DMS79 (cell line): ENCODE results near the gene GPC2.
"Not testable (repeated sequence)": the region's sequence is repeated elsewhere in the genome, so short reads cannot be mapped to it uniquely, and the experiment has no call there.

Experiments
- DNase-seq: peaks from one replicate; lab custom pipeline; 2025; lab: John Stamatoyannopoulos, UW

Gene GPC2

DNA sequence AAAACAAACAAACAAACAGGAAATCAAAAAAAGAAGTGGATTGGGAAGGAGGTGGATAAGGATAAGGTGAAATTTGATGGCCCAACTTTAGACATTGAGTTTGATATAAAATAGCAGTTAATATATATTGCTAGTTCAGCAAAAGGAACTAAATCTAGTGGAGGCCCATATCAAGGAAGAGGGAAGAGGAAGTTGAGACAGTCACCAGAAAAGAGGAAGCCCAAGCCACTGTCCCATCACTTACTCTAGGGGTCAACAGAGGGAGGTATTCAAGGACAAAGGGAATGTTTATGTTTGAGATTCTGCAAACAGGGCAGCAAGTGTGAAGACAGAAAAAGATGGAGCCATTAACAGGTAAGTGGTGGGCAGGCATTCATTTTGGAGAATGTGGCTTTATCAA is 24.8 kb downstream of the GPC2 start:
- no peak for DNase-seq

DNA sequence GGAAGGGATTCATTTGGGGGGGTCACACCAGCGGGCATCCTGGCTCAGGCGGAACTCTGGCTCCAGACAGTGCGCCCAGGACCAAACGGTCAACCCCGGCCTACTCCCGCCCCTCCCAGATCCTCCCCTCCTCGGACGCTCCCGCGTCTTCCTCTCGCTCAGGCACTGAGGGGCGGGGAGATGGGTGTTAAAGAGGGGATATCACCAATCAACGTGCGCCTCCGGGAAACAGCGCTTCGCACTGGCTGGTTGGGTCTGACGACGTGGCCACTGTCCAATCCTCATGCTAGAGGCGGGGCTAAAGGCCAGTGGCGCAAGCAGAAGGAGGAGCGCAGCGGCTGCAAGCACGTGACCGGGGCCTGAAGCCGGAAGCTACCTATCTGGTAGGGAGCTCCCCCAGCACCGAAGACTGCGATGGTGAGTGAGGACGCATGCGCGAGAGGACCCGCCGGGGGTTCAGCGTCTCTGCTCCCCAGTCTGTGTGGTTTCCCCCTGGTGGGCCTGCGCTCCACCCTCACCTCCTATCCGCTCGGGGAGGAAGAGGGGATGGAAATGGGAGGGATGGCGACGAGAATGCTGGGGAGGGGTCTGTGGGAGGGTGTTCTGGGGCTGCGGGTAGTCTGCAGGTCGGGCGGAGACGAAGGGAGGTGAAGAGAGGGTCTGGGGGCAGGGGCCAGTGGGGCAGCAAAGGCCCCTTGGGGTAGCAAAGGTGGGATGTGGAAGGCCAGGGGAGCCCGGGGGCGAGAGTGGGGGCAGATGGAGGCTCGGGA is 28.4 kb downstream of the GPC2 start, which contains the start of gene LAMTOR4:
Gene LAMTOR4, plus strand, starts transcription at position 360 of the 770 bp plus-strand sequence. Its CDS starts 55 bp downstream, at position 415.
- DNase-seq = peak; percentile 97

DNA sequence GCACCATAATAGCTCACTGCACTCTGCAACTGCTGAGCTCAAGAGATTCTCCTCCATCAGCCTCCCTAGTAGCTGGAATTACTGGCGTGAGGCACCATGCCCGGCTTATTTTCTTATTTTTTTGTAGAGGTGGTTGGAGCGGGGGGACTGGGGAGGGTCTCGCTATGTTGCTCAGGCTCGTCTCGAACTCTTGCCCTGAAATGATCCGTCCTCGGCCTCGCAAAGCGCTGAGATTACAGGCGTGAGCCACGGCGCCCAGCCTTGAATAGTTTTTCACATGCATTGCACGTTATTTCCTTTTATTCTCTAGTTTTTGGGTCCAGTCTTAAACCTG is 29.0 kb downstream of the GPC2 start:
- no peak for DNase-seq

DNA sequence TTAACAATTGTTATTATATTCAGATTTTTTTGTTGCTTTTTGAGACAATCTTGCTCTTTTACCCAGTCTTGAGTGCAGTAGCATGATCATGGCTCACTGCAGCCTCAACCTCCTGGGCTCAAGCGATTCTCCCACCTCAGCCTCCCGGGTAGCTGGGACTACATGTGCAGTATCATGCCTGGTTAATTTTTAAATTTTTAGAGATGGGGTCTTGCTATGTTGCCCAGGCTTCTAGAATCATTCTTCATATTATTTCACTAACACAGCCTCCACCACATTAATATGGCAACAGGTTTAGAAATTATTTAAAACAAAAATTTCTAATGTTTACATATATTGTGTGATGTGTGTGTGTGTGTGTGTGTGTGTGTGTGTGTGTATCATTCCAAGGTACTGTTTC is 29.9 kb downstream of the GPC2 start:
- DNase-seq = no peak

DNA sequence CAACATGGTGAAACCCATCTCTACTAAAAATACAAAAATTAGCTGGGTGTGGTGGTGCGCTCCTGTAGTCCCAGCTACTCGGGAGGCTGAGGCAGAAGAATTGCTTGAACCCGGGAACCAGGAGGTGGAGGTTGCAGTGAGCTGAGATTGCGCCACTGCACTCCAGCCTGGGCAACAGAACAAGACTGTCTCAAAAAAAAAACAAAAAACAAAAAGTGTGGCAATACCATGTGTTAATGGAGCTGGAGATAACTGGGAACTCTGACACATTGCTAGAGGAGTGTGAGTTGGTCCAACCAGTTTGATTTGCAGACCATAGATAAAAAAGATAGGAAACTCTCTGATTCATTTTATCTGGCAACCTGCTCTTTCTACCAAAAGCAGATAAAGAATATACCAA is 30.8 kb downstream of the GPC2 start:
- not testable (repeated sequence) for DNase-seq

DNA sequence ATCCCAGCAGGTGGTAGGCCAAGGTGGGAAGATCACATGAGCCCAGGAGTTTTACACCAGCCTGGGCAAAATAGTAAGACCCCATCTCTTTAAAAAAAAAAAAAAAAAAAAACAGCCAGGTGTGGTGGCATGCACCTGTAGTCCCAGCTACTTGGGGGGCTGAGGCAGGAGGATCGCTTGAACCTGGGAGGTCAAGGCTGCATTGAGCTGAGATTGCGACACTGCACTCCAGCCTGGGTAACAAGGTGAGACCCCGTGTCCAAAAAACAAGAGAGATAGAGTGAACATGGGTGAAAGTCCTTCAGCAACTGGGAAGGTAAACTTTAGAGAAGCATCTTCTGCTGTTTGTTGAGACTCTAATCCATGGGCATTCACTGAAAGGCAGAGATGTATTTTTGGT is 34.7 kb downstream of the GPC2 start:
- DNase-seq = no peak

DNA sequence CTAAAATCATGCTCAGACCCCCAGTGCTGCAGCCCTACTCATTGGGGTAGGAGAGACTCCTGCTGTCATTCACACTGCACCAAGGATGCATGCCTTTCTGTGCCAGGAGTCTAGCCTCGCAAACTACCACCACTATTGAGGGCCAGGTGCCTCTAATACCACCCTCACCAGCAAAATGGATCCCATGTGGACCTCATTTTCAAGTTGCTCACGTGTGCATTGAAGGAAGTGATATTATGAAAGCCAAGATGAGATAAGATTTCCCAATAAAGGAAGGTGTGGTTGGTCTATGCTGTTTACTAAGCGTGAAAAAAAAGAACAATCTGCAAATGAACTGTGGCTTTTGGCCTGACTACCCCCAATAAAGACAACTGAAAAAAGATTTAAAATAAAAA is 35.6 kb downstream of the GPC2 start:
- DNase-seq = no peak

DNA sequence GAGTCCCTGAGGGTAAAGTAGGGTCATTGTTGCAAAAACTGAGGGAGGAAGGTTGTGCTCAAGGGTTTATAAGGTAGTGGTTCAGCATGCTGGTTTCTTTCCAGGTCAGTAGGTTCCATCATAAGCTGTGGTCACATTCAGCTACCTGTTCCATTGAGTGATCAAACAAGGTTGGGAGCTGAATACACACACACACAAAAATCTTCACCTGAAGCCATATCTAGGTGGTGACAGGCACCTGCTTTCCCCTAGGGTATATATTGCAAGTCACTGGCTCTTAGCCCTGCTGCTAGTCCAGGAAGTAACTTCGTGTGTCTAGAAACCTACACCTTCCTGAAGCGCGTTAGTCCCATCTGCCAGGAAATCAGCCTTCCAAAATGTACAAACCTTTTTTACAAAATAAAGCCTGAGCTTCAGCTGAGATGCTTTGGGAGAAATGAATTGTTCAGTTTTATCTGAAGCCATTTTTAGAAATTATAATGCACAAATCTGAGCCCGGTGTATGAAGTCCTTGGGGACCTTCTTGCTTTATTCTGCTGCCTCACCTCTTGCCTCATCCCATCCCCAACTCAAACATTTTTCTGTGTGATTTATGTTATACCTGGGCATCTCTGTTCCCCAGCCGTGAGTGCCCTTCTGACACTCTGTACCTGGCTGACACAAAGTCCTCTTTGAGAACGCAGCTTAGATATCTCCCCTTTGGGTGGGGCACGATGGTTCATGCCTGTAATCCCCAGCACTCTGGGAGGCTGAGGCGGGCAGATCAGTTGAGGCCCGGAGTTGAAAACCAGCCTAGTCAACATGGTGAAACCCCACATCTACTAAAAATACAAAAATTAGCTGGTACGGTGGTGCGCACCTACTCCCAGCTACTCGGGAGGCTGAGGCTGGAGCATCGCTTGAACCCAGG is 39.1 kb downstream of the GPC2 start:
- DNase-seq = no peak

DNA sequence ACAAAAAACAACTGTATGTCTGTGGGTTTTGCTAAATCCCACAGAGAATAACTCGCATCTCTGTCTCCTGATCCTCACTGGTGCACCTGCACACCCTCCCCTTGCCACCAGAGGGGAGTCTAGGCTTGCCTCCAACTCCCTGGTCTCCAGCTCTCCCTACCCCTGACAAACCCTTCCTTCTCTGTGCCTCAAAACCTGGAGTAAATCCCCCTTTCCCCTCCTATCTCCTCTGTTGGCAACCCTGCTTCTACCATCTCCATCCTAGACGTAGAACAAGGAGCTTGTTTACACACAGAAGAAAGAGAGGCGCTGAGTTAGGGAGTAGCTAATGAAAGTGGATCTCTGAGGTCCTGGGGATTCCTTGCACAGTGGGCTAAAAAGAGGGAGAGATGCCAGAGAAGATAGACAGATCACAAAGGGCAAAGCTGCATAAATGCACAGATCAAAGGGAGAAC is 44.5 kb downstream of the GPC2 start:
- DNase-seq = peak; percentile 37

DNA sequence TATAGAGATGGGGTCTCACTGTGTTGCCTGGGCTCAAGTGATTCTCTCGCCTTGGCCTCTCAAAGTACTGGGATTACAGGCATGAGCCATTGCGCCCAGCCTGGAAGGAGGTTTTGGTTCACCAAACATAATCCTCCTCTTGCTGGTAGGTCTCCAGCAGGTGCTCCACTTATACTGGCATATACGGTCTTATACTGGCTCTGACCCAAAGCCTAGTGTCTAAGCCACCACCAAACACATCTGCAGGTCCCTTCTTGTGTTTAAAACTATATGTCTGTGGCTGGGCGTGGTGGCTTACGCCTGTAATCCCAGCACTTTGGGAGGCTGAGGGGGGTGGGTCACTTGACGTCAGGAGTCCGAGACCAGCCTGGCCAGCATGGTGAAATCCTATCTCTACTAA is 45.1 kb downstream of the GPC2 start:
- DNase-seq = no peak

DNA sequence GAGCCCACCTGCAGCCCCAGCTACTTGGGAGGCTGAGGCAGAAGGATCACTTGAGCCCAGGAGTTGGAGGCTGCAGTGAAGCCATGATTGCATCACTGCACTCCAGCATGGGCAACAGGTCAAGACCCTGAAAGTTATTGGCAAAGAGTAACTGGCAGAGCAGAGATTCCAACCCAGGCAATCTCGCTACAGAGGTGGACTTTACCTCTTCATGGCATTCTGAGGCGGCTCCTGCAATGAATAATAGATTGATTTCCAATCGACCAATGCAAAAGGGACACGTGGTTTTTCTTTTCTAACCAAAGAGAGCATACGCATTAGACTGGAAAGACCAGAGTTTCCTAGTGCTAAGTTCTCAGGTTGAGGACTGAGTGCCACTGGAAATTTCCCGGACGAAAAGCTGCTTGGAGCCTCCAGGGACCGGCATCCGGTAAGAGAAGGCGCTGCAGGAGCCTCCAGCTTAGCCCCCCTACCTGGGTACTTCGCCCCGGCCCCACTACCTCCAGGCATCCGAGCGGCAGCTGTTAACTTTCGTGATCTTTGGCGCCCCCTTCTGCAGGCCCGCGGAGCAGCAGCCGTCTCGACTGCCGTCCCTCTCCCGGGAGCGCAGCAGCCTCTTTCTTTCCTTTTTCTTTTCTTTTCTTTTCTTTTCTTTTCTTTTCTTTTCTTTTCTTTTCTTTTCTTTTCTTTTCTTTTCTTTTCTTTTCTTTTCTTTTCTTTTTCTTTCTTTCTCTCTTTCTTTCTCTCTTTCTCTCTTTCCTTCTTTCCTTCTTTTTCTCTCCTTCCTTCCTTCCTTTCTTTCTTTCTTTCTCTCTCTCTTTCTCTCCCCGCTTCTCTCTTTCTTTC is 46.4 kb downstream of the GPC2 start:
- DNase-seq = peak; percentile 54

DNA sequence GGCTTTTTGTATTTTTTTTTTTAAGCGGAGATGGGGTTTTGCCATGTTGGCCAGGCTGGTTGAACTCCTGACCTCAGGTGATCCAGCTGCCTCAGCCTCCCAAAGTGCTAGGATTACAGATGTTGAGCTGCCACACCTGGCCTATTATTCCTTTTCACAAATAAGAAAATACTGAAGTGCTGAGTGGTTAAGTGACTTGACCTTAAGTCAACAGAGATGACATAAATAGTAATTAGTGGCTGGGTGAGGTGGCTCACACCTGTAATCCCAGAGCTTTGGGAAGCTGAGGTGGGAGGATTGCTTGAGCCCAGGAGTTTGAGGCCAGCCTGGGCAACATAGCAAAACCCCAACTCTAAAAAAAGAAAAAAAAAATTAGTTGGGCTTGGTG is 47.0 kb downstream of the GPC2 start:
- not testable (repeated sequence) for DNase-seq

DNA sequence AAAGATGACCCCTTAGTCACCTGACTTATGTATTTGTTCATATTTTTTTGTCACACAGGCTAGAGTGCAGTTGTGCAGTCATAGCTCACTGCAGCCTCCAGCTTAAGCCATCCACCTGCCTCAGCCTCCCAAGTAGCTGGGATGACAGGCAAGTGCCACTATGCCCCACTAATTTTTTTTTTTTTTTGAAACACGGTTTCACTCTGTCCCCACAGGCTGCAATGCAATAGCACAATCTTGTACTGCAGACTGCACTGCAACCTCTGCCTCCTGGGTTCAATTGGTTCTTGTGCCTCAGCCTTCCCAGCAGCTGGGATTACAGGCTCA is 48.6 kb downstream of the GPC2 start:
- DNase-seq = no peak

DNA sequence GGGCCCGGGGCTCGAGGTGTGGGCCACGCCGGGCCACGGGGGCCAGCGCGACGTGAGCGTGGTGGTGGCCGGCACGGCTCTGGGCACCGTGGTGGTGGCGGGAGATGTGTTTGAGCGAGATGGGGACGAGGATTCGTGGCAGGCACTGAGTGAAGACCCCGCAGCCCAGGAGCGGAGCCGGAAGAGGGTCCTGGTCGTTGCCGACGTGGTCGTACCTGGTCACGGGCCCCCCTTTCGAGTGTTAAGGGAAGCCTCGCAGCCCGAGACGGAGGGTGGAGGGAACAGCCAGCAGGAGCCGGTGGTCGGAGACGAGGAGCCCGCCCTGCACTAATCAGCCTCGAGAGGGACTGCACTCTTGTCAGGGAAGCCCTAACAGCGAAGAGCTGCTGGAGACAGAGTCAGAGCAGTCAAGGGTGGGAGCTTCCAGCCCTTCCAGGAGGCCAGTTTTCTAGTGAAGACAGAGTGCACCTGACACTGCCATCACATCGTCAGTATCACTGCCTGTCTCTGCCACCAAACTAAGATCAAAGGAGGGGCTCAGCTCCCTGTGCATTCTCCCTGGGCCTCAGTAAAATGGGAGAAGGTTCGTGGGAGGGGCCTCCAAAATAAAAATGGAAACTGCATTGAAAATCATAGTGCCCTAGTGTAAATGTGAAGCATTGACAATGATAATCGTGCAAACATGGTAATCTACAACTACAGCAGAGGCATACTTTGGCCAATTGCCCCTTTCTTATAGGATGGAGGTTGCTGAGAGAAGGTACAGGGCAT is 49.1 kb downstream of the GPC2 start:
- peak; percentile 31 for DNase-seq

DNA sequence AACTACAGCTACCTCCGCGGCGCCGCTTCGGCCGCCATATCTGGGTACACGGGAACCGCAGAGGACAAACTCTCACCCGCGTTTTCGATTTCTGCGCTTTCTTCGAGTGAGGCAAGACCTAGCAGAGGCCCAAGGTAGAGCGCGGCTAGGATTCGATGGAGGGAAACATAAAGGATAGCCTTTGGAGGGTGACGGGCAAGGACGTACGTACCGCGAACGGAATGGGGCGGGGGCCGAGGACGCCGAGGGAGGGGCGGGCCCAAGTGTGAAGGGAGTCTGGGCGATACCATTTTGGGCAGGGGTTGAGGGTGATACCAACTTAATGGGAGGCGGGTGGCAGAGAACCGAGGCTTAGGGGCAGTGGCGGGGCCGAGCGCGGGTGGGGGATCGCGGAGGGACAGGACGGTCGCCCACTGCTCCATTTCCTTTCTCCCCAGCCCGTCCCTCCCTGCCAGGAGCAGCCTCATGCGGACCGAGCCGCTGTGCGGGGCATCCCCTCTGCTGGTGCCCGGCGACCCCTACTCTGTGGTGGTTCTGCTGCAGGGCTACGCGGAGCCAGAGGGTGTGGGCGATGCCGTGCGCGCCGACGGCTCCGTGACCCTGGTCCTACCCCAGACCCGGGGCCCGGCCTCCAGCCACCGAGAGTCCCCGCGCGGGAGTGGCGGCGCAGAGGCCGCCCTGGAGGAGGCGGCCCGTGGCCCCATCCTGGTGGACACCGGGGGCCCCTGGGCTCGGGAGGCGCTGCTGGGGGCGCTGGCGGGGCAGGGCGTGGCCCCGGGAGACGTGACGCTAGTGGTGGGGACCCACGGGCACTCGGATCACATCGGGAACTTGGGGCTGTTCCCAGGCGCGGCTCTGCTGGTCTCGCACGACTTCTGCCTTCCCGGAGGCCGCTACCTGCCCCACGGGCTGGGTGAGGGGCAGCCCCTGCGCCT is 50.0 kb downstream of the GPC2 start, which contains the start of gene MBLAC1:
Gene MBLAC1, plus strand, starts transcription at position 37 of the 935 bp plus-strand sequence. Its CDS starts 429 bp downstream, at position 466.
- DNase-seq = peak; percentile 79

DNA sequence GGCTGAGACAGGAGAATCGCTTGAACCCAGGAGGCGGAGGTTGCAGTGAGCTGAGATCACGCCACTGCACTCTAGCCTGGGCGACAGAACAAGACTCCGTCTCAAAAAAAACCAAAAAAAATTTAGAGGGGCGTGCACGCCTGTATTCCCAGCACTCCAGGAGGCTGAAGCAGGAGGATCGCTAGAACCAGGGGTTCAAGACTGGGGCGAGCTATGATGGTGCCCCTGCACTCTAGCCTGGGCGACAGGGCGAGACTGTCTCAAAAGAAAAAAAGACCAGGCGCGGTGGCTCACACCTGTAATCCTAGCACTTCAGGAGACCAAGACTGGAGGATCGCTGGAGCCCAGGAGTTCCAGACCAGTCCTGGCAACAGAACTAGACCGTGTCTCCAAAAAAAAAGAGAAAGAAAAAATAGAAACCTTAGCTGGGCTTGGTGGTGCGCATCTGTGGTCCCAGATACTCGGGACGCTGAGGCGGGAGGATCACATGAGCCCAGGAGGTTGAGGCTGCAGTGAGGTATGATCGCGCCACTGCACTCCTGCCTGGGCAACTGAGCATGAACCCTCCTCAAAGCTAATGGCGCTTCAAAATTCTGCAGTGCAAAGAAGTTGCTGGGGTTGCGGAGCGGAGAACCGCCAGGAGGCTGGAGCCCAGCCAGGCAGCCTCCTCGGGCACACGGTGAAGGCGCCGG is 50.8 kb downstream of the GPC2 start:
- no peak for DNase-seq

DNA sequence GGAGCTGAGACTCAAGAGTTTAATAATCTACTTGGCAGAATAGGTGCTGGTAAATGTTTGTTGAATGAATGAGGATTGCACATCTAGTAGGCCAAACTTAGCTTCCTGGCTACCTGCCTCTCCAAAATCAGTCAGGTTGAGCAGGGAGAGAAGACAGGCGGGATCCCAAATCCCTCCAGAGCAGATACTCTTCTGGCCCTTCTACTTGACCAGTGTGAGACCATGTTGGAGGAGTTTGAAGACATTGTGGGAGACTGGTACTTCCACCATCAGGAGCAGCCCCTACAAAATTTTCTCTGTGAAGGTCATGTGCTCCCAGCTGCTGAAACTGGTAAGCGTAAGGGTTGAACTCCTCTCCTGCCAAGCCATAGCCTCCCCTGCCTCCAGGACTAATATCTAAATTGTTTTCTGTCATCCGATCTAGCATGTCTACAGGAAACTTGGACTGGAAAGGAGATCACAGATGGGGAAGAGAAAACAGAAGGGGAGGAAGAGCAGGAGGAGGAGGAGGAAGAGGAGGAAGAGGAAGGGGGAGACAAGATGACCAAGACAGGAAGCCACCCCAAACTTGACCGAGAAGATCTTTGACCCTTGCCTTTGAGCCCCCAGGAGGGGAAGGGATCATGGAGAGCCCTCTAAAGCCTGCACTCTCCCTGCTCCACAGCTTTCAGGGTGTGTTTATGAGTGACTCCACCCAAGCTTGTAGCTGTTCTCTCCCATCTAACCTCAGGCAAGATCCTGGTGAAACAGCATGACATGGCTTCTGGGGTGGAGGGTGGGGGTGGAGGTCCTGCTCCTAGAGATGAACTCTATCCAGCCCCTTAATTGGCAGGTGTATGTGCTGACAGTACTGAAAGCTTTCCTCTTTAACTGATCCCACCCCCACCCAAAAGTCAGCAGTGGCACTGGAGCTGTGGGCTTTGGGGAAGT is 52.6 kb downstream of the GPC2 start:
- DNase-seq = no peak

DNA sequence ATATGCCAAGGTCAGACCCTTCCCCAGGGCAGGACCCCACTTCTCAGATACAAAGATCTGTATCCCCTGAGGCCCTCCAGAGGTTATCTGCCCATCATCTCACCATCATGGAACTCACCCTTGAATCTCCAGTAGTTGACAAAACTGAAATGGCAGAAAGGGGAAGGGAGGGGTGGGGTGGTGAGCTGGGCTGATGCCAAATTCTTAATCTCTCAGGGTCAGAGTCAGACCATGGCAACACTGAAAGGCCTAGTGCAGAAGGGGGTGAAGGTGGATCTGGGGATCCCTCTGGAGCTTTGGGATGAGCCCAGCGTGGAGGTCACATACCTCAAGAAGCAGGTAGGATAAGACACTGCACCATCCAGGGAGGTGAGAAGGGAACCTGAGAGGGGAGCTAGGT is 54.6 kb downstream of the GPC2 start:
- DNase-seq = no peak

DNA sequence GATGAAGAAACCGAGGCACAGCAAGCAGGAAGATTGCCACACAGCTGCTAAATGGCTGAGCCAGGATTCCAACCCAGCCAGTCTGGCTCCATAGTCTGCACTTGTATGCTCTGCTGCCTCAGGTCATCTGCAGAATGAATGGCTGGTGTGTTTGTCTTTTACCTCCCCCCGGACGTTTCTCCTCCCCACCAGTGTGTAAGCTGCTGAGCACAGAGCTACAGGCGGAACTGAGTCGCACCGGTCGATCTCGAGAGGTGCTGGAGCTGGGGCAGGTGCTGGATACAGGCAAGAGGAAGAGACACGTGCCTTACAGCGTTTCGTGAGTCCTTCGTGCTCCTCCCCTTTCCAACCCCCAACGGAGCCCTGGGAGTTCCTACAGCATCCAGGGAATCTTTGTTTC is 55.1 kb downstream of the GPC2 start:
- DNase-seq = peak; percentile 47
